Thyroid gland (tissue), 4 donors: ENCODE data around the gene CCDC201.

Experiments
- CTCF ChIP-seq, 6 experiments: fragments of 200-600 bp in 3 of 6; fragments of 450-650 bp in 3 of 6; sonication (generic) in 3 of 6; IDR thresholded peaks; one replicate each; pipeline ENCODE4 v1.5.1; 2016 to 2019; ENCODE audit warnings: antibody characterized with exemption in 6 of 6, mild to moderate bottlenecking in 2 of 6, inconsistent platforms in 1 of 6, moderate library complexity in 1 of 6
- POLR2A ChIP-seq, 2 donors: fragments of 450-650 bp; IDR thresholded peaks; one replicate each; pipeline ENCODE4 v1.6.1; 2017; ENCODE audit warnings: antibody characterized with exemption in 2 of 2, mild to moderate bottlenecking in 2 of 2, moderate library complexity in 1 of 2

- TF ChIP-seq CTCF (IDR thresholded peaks at IDR 0.05) = no peak
- TF ChIP-seq POLR2A (IDR thresholded peaks at IDR 0.05) = no peak
Observed at GRCh38 chr7:45882465-45882810, 9.6 kb upstream of the CCDC201 start.
